NCI-H1092 treated with DMSO at 0.1 percent for 48 hours (cell line): ENCODE results near the gene BCR.

Experiments
- DNase-seq: peaks from one replicate; lab custom pipeline; 2025; lab: John Stamatoyannopoulos, UW

BCR gene

GRCh38 chr22:23151827-23152226 lies 28.5 kb upstream of the BCR start:
- DNase-seq, result no peak

- DNase-seq, result no peak
Measured at GRCh38 chr22:23152238-23153114, 27.8 kb upstream of the BCR start.

- no peak for DNase-seq
Measured at GRCh38 chr22:23153994-23154393, 26.3 kb upstream of the BCR start.

DNA sequence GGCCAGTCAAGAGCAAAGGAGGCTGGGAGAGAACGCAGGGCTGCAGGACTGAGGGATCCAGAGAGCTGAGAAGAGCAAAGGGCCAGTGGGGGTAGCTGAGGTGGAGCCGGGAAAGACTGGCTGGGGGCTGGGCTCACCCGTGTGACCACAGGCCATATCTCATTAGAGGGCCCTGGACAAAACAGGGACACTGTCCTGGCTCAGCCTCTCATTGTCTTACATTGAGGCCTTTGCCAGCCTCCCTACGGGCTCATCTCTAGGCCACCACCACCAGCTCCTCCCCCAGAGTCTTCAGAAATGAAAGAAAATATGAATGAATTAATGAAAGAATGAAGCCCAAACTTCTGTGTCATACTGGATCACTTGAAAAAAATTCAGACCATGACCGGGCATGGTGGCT lies 25.8 kb upstream of the BCR start:
- no peak for DNase-seq

DNA sequence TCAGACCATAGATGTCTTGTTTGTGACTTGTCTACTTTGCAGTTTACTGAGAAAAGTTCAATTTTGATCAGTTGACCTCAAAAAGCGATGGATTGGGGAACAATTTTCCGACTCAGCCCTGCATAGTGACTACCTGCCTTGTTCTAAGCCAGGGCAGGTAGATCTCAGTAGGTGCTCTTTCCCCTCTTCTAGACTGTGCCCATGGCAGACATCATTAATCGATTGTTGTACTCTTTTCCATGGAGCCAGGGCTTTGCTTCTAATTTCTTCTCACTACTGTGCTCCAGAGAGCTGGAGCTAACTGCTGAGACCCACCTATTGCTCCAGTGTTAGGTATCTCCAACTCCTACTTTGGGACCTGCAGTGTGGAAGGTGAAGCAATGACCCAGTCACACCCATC lies 25.2 kb upstream of the BCR start:
- no peak for DNase-seq

- DNase-seq, result no peak
Measured at GRCh38 chr22:23155831-23156230, 24.5 kb upstream of the BCR start.

- DNase-seq, result no peak
Measured at GRCh38 chr22:23156286-23156685, 24.0 kb upstream of the BCR start.

DNA sequence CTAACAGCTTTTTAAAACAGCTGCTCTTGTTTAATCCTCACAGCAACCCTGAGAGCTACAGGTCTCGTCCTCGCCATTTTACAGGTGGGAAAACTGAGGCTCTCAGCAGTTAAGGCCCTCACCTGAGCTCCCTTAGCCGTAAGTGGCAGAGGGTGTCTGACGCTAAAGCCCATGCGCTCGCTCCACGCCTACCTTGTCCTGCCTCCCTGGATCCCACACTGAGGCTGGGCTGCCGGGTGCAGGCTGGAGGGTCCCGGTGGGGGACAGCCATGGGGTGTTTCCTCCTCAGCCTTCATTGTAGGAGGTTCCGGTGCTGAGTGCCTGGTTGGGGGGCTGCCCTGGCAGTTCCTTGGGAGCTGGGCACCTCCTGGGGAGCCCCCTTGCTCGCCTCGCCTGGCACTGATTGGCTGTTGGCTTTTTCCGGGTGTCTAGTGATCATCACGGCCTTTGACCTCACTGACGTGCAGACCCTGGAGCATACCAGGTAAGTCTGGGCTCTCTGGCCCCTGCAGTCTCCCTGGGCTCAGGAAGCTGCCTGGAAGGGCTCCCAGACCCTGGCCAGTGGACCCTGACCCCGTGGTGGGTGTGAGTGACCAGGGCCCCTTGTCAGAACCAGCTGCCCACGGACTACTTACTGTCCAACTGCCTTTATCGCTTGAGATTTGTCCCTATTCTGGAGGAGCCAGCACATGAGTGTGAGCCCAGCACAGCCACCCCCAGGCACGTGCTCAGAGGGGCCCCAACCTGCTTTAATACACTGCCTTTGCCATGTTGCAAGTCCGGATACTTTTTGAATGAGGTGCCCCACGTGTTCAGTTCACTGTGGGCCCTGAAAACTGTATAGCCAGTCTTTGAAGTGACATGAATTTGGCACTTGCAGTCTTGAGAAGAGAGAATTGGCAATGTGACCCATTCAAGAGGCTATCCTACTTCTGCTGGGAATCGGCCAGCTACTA lies 22.5 kb upstream of the BCR start:
- DNase-seq, result no peak

GRCh38 chr22:23158516-23159290 lies 21.6 kb upstream of the BCR start:
- DNase-seq, result no peak

DNA sequence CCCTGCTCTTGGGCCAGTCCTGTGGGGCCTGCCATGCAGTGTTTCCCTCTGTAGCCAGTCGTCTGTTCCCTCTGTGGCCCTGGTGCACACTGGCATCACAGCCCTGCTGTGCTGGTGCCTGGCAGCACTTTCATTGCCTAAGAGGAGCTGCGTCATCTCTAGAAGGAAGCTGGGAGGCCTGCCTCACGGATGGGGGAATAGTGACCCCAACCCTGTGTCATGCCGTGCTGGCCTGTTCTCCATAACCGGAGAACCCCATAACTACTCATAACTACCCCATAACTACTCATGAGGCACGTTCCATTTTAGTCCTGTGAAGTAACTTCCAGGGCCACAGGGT lies 21.0 kb upstream of the BCR start:
- no peak for DNase-seq

GRCh38 chr22:23161029-23161428 lies 19.3 kb upstream of the BCR start:
- DNase-seq, result no peak

GRCh38 chr22:23161574-23161973 lies 18.7 kb upstream of the BCR start:
- no peak for DNase-seq

GRCh38 chr22:23163665-23164064 lies 16.6 kb upstream of the BCR start:
- DNase-seq, result peak; percentile 67

DNA sequence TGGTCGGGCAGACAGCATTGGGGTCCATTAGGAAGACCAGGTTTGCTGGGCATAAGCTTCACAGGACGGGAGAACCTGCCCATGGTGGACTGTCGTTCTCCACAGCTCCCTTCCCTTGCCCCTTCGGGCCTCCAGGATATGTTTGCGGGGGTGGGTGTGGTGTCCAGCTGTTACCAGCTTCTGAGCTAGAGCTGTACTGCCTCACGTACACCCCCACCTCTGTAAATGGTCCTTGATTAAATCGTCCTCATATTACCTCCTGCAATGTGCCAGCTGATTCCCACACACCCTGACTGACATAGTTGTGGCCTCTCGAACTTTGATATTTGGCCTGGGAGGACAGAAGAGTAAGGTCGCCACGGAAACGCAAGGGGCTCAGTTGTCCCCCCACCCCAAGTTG lies 16.2 kb upstream of the BCR start:
- peak; percentile 25 for DNase-seq

DNA sequence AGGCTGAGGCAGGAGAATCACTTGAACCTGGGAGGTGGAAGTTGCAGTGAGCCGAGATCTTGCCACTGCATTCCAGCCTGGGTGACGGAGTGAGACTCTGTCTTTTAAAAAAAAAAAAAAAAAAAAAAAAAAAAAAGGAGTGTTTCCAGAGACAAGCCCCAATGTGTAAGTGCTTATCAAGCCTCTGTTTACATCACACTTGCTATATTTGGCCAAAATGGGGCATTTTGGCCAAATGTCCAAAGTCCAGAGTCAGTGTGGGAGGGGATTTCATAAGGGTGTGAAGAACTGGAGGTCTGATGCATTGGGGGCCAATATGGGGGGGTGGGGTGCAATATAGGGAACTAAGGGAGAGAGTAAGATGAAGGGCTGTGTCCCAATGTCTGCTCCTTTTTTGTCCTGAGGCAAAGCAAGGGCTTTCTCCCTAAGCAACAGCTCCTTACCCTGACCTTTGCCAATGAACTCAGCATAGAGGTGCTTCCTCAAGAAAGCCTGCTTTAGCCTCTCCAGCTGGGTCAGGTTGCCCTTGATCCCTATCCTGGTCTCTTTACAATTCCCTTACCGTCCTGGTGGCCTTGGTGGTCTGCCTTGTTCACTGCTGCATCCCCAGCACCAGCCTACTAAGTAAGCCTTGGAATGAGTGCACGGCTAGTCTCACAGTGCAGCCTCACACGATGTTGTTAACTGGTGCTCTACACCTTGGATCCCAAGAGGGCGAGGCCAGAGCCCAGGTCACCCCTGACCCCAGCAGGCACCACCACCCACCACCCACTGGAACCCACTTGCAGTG lies 14.1 kb upstream of the BCR start:
- DNase-seq, result no peak

DNA sequence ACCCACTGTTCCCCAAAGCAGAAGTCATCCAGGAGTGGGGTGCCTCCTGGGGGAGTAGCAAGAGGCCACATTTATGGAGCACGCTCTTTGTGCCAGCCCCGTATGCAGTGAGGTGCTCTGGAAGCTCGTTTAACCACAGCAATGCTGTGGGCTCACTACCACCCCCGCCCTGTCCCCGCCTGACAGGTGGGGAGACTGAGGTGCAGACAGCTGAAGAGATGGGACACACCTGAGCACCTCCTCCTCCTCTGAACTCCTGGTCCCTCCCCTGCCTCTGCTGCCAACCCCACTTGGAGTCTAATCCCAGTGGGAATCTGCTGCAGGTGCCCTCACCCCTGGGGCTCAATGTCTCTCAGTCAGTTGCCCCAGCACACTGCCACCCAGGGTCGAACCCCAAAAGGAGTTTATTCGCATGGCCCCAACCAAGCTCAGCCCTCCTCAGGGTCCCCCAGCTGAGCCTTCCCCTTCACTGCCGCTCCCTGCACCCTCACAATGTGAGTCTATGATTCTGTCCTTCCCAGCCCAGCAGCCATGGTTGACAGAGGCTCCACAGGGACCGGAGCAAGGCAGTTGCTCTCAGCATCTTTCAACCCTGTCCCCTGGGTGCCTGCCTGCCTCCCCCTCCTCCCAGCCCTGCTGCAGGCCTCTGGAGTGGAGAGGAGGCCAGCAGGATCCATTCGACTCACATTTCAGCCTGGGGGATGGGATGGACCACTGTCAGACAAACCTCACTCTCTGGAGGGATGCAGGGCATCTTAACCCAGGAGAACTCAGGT lies 13.3 kb upstream of the BCR start:
- no peak for DNase-seq

DNA sequence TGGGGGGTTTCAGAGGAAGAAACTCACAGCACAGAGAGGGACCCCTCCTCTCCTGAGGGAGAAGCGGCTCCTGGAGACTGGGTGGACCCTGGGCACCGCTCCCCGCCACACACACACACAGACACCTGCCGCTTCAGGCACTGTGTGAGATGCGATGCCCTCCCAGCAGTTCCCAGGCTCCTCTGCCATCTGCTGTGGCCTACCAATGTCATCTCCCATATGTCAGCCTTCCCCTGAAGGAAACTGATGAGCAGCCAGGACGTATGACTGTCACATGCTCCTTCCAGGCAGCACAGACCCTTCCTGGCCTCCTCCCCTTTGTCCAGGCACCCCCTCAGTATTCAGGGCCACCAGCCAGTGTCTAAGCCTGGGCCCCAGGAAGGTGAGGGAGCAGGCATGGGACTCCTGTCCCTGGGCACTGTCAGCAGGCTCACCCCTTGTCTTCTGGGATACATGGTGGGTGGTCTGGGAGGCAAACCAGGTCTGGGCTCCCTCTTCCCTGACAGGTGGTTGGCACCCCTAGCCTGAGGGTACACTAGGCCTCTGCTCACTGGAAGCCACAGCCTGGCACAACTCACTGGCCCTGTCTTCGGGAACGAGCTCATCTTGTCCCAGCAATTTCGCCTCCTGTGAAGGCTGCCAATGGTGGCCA lies 11.8 kb upstream of the BCR start:
- no peak for DNase-seq

DNA sequence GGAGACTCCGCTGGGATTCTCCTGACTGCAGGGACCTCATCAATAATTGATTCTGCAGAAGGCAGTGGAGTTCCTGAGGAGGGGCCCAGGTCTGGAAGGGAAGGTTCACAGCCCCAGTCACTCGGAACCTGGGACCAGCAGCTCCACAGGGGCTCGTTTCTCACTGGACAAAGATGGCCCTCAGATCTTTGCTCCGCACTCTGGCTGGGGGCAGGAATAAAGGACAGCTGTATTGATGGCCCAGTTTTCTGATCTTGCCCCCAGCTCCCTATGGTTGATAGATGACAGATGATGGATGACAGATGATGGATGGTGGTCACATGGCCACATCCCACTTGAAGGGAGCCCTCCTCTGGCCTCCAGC lies 11.3 kb upstream of the BCR start:
- DNase-seq, result no peak

GRCh38 chr22:23175817-23176644 lies 4.3 kb upstream of the BCR start:
- no peak for DNase-seq
